Testis (tissue), 3 donors: Measurements from ENCODE around the gene GDF9. TPM values are rescaled to one million over a fixed set of nuclear protein-coding genes. Genes with fewer than 3 reads are reported as not detected.

ENCODE experiments used
- DNase-seq: peaks from one replicate; pipeline ENCODE4 v3.0.0-alpha.2; 2019
- H3K27ac ChIP-seq, 2 donors: fragments of 200-600 bp; sonication (generic); one replicate each; pipeline ENCODE4 v1.5.1; 2019
- H3K27me3 ChIP-seq: fragments of 200-600 bp; sonication (generic); one replicate; pipeline ENCODE4 v1.5.1; 2019
- H3K36me3 ChIP-seq: fragments of 200-600 bp; sonication (generic); one replicate; pipeline ENCODE4 v1.5.1; 2017; ENCODE audit warnings: low read depth; ENCODE audit errors: missing control alignments
- H3K4me1 ChIP-seq: fragments of 200-600 bp; sonication (generic); one replicate; pipeline ENCODE4 v1.5.1; 2019
- H3K4me3 ChIP-seq, 2 donors: fragments of 200-600 bp; sonication (generic); one replicate each; pipeline ENCODE4 v1.5.1; 2017 to 2019
- H3K9me3 ChIP-seq: fragments of 200-600 bp; sonication (generic); one replicate; pipeline ENCODE4 v1.5.1; 2017
- CTCF ChIP-seq, 3 experiments: fragments of 450-650 bp in 2 of 3; fragments of 200-600 bp in 1 of 3; sonication (generic) in 1 of 3; IDR thresholded peaks; one replicate each; pipeline ENCODE4 v1.5.1; 2016 to 2019; ENCODE audit warnings: antibody characterized with exemption in 3 of 3, mild to moderate bottlenecking in 2 of 3, moderate library complexity in 1 of 3
- POLR2A ChIP-seq: fragments of 450-650 bp; IDR thresholded peaks from one replicate; pipeline ENCODE4 v1.6.1; 2017; ENCODE audit warnings: antibody characterized with exemption, mild to moderate bottlenecking, moderate library complexity
- WGBS, 2 donors: methylation state at CpG; one replicate each; pipeline ENCODE4 v1.1.5; 2018; 5-methylcytosine and 5-hydroxymethylcytosine counted together
- intact Hi-C: fragments of 100-400 bp; cut with DNase I; formaldehyde crosslinking; loops from one replicate; pipeline ENCODE4 v1.15.1; 2023; ENCODE audit warnings: low total_unique reads
- polyA plus RNA-seq: library from polyadenylated mRNA; stranded (reverse); fragments of 350-450 nt; fragmentation: Illumina TruSeq; extraction: RNeasy Lipid Tissue Mini Kit (QIAGEN cat#74804); gene quantifications from one replicate; pipeline ENCODE4 v1.2.3, GENCODE V29; 2014; ENCODE audit warnings: low read depth, low replicate concordance; ENCODE audit not compliant: insufficient read depth
- total RNA-seq, 2 donors: library from RNA; depleted of rRNA; stranded (reverse); fragments of >200 nt; gene quantifications; one replicate each; pipeline ENCODE4 v1.2.3, GENCODE V29; 2016

The GDF9 gene
- total and polyA plus RNA-seq, 3 donors from 2014 or later: 5.7 to 14.2 (median 13.5) TPM

GRCh38 chr5:132838516-132839282 lies 27.6 kb downstream of the GDF9 start:
- no peak overlapping the region for H3K27ac ChIP-seq
- 70 to 71% methylated on average over 3 of the region's 3 CpGs for WGBS, 2 donors

GRCh38 chr5:132837868-132838267 lies 28.4 kb downstream of the GDF9 start:
- intact Hi-C loops: no loop called here
- Histone ChIP-seq H3K4me1 (no peaks in the 10 kb centered on the region), H3K9me3 (no peaks in the 10 kb centered on the region), H3K4me3 (no peak overlapping the region), H3K27ac (no peak overlapping the region), H3K27me3 (no peaks in the 10 kb centered on the region), H3K36me3 (no peaks in the 10 kb centered on the region)
- 80 to 90% methylated on average over 2 of the region's 2 CpGs for WGBS, 2 donors
- DNase-seq: no peak
- TF ChIP-seq CTCF (IDR thresholded peaks at IDR 0.05): no peak
- TF ChIP-seq POLR2A: no peak

More at GRCh38 chr5:132838516-132839282, 27.6 kb downstream of the GDF9 start:
- DNase-seq: no peak
- no peaks in the 10 kb centered on the region for H3K9me3 ChIP-seq
- TF ChIP-seq POLR2A: no peak
- no peak for TF ChIP-seq CTCF (IDR thresholded peaks at IDR 0.05)
- H3K27me3 ChIP-seq: no peaks in the 10 kb centered on the region
- no peak overlapping the region for H3K4me3 ChIP-seq
- H3K4me1 ChIP-seq: no peaks in the 10 kb centered on the region
- no peaks in the 10 kb centered on the region for H3K36me3 ChIP-seq
- intact Hi-C loops: no loop called here

- Histone ChIP-seq H3K36me3 (no peaks in the 10 kb centered on the region), H3K4me1 (no peaks in the 10 kb centered on the region), H3K4me3 (no peak overlapping the region), H3K27me3 (no peaks in the 10 kb centered on the region), H3K9me3 (no peaks in the 10 kb centered on the region), H3K27ac (no peak overlapping the region)
- 96 to 100% methylated on average over 1 of the region's 1 CpG for WGBS, 2 donors
- no peak for DNase-seq
- TF ChIP-seq CTCF (IDR thresholded peaks at IDR 0.05): no peak
- TF ChIP-seq POLR2A: no peak
- intact Hi-C loops: no loop called here
Measured at GRCh38 chr5:132836852-132837251, 29.4 kb downstream of the GDF9 start.

- Histone ChIP-seq H3K4me1 (peaks cover 4% of the 10 kb centered on the region), H3K27me3 (no peaks in the 10 kb centered on the region), H3K9me3 (no peaks in the 10 kb centered on the region), H3K4me3 (no peak overlapping the region), H3K27ac (no peak overlapping the region), H3K36me3 (no peaks in the 10 kb centered on the region)
- no peak for DNase-seq
- TF ChIP-seq POLR2A (no peak), CTCF (IDR thresholded peaks at IDR 0.05) (no peak)
- 94 to 97% methylated on average over 3 of the region's 3 CpGs for WGBS, 2 donors
- intact Hi-C loops: no loop called here
Measured at GRCh38 chr5:132834057-132834456, 32.2 kb downstream of the GDF9 start.

- Histone ChIP-seq H3K4me1 (peaks cover 4% of the 10 kb centered on the region), H3K27me3 (no peaks in the 10 kb centered on the region), H3K9me3 (no peaks in the 10 kb centered on the region), H3K27ac (no peak overlapping the region), H3K4me3 (no peak overlapping the region), H3K36me3 (no peaks in the 10 kb centered on the region)
- TF ChIP-seq CTCF (IDR thresholded peaks at IDR 0.05) (no peak), POLR2A (no peak)
- no peak for DNase-seq
- intact Hi-C loops: no loop called here
- WGBS, 2 donors: 92 to 93% methylated on average over 5 of the region's 5 CpGs
Measured at GRCh38 chr5:132832612-132833011, 33.7 kb downstream of the GDF9 start.
